Activated naive CD4-positive, alpha-beta T cell treated with anti-CD3 and anti-CD28 coated beads, Interleukin-2, amount 50 U/mL, for 24 hours (primary cell): ENCODE data around the gene ACTL8.

Source experiments
- H3K27ac Mint-ChIP-seq: one replicate; pipeline ENCODE4 v1.8.0; 2021; ENCODE audit warnings: mild to moderate bottlenecking, mixed read lengths
- H3K27me3 Mint-ChIP-seq: one replicate; pipeline ENCODE4 v1.8.0; 2021; ENCODE audit warnings: mixed read lengths
- H3K36me3 Mint-ChIP-seq: one replicate; pipeline ENCODE4 v1.8.0; 2021; ENCODE audit warnings: mixed read lengths
- H3K4me1 Mint-ChIP-seq: one replicate; pipeline ENCODE4 v1.8.0; 2021; ENCODE audit warnings: mixed read lengths
- H3K4me3 Mint-ChIP-seq: one replicate; pipeline ENCODE4 v1.8.0; 2021; ENCODE audit warnings: mild to moderate bottlenecking, mixed read lengths
- H3K9me3 Mint-ChIP-seq: one replicate; pipeline ENCODE4 v1.8.0; 2021; ENCODE audit warnings: mixed read lengths

ACTL8 gene

DNA sequence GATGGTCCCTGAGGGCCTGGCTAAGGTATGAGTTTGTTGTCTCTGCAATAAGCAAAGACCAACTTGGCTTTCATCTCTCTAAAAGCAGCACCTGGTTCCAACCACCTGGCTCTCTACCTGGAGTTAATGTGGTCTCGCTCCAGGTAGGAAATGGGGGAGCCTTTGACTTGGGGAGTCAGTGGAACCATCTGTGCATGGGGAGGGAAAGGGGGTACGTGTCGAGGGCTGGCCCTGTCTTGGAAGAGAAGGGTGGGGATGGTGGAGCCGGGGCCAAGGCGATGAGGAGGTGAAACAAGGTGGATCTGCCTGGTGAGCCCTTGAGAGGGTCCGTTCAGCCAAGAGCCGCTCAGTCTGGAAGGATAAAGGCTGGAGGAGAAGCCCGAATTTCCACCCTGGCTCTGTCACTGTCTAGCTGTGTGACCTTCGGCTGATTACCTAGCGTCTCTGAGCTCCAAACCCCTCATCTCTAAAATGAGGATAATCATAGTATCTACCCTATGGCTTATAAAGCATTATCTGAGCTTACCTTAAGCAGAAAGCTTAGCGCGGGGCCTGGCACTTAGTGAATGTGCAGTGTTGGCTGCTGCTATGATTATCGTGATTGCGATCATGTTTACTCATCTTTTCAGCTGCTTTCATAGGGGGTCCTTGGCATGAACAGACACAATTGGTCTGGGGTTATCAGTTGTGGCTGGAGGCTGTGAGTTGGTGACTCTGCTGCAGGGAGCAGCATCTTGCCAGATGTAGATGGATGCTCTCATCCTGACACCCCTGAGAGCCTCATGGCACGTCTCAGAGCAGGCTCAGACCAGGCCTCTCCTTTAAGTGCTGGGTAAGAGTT is 78.7 kb downstream of the ACTL8 start:
- Mint-ChIP-seq H3K27me3 (peaks cover 12% of the 10 kb centered on the region), H3K4me1 (no peaks in the 10 kb centered on the region), H3K27ac (no peak overlapping the region), H3K4me3 (no peak overlapping the region), H3K36me3 (no peaks in the 10 kb centered on the region), H3K9me3 (no peaks in the 10 kb centered on the region)

DNA sequence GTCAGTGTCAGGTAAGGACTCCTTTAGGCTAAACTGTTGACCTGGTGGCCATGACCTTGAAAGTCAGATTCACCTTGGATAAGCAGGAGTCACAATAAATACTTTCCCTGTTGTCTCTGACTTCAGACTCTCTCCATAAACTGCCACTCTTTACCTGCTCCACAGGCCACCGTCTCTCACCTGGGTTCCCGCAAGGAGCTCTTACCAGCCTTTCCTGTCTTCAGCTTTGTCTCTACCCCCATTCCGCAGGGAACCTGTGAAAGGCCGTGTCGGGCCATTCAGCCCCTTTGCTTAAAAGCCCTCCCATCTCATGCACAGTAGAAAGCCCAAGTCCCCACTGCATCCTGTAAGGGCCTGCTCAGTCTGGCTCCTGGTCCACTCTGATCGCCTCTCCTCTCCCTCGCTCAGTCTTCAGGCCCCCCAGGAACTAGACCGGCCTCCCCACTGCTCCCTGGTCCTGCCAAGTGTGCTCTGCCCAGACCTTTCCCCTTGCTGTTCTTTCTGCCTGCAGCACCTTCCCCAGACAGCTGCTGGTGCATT is 79.5 kb downstream of the ACTL8 start:
- no peak overlapping the region for H3K4me3 Mint-ChIP-seq
- no peaks in the 10 kb centered on the region for H3K4me1 Mint-ChIP-seq

DNA sequence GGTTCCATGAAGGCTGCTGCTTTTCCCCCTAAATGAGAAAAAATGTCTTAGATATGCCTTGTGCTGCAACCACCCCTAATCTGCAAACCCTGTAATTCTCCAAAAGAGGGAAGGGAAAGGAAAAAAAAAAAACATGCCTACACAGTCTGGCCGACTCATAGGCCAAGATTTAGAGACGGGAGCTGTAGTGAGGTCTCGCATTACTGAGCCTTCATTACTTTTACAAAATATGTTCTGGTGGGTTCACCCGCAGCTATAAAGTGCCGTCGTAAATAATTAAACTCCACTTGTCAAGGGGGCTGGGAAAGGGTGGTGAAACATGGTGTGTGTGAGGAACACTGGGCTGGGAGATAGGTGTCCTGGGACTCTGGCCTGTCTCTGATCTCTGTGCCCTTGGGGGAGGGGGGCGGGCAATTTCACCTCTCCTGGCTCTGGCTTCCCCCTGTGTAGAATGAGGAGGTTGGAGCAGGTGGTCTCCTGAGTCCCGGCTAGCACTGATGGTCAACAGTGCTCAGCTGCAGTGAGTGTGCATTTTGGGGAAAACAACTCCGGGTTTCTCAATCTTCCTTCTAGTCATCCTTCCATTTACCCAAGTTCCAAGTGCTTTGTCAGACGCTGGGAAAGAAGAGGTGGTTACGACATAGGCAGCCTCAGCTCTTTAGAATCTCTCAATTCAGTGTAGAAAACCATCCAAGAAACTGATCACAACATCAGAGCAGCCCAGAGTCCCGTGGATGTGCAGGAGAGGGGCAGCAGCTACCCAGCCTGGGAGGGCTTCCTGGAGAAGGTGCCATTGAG is 82.3 kb downstream of the ACTL8 start:
- Mint-ChIP-seq H3K4me3 (no peak overlapping the region), H3K27me3 (peaks cover 11% of the 10 kb centered on the region), H3K36me3 (no peaks in the 10 kb centered on the region), H3K9me3 (no peaks in the 10 kb centered on the region), H3K27ac (no peak overlapping the region), H3K4me1 (no peaks in the 10 kb centered on the region)

More for the DNA sequence above, 79.5 kb downstream of the ACTL8 start:
- Mint-ChIP-seq H3K9me3 (no peaks in the 10 kb centered on the region), H3K27me3 (peaks cover 12% of the 10 kb centered on the region), H3K36me3 (no peaks in the 10 kb centered on the region), H3K27ac (no peak overlapping the region)

DNA sequence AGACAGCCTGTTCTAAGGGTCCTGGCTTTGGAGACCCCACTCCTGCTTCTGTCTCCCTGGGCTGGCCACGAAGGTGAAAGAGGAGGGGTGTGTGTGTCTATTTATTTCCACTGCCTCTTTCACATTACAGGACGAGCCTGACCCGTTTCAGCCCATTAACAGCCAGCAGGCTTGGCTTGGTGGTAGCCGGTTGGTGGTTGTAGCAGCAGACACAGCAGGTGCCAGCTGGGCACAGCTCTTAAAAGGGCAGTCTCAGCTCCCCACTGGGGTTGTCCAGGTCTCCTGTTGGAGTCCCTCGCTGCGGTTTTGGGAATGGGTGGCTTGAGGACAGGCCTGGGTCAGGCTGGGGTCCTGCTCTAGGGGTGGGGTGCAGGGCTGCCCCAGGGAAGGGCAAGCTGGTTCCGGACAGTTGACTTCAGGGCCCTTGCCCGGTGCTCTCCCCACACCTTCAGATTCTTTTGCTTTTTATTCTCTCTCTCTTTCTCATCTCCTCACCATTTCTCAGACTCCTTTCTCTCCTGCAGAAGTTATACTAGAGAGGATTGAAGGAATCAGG is 84.6 kb downstream of the ACTL8 start:
- Mint-ChIP-seq H3K27me3 (peaks cover 17% of the 10 kb centered on the region), H3K27ac (no peak overlapping the region), H3K36me3 (no peaks in the 10 kb centered on the region), H3K4me3 (no peak overlapping the region), H3K4me1 (no peaks in the 10 kb centered on the region), H3K9me3 (no peaks in the 10 kb centered on the region)

DNA sequence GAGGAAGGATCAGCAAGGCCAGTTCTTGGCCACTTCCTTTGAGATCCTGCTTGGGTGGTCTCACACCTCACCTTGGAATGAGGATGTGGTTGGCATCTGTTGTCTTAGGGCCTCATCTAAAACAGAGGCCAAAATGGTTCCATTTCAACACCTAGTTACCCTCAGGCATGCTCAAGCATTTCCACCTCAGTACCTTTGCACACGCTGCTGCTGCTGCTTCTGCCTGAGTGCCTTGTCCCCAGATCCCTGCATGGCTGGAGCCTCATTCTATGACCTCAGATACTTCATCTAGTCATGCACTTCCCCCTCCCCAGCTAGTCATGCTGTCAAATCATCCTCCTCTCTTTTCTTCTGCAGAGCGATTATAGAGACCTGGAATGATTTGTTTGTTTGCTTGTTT is 86.8 kb downstream of the ACTL8 start:
- Mint-ChIP-seq H3K4me3 (no peak overlapping the region), H3K27me3 (peaks cover 9% of the 10 kb centered on the region), H3K9me3 (no peaks in the 10 kb centered on the region), H3K36me3 (no peaks in the 10 kb centered on the region), H3K4me1 (no peaks in the 10 kb centered on the region), H3K27ac (no peak overlapping the region)

DNA sequence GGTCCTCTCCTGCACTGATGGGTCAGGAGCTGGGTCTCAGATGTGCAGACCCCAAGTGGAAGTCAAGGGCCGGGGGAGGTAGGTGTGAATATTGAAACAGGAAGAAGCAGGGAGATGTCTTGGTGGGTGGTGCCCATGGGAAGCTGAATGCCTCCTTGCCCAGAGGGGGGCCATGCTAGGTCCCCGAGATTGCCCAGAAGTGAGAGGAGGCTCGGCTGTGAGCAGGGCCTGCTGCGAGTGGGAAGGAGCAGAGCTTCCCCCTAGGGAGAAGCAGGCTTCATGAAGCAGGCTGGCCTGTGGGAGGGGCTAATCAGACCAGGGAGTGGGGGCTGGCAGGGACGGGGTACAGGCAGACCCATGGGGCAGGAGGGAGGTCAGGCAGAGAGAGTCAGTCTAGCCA is 87.6 kb downstream of the ACTL8 start:
- H3K27ac Mint-ChIP-seq: no peak overlapping the region
- H3K27me3 Mint-ChIP-seq: peaks cover 9% of the 10 kb centered on the region
- no peaks in the 10 kb centered on the region for H3K36me3 Mint-ChIP-seq
- H3K4me1 Mint-ChIP-seq: no peaks in the 10 kb centered on the region
- H3K4me3 Mint-ChIP-seq: no peak overlapping the region
- no peaks in the 10 kb centered on the region for H3K9me3 Mint-ChIP-seq

DNA sequence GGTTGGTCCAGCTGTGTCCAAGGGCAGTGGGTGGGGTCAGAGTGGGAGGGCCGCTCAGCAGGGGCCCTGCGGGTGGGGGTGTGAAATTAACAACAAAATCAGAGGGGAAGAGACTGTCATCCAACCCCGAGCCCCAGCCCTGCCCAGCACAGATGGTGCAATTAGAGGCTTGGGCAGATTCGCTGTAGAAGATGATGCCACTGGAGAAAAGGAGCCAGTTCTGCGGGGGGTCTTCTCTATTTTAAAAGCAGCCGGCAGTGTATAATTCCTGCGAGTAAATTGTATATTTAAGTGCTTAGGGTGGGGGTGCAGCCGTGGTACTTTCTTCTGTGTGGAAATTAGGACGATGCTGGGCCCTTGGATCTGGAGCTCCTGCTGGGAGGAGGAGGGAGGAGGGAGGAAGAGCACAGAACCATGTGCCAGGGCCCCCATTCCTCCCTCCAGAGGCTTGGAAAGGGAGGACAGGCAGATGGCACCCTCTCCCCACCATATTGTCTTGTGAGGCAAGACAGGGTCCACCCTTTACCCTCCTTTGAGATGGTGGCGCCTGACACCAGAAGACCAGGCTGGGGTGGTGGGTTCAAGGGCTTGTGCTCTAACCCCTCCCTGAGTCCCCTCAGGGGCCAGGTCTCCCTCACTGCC is 89.2 kb downstream of the ACTL8 start:
- Mint-ChIP-seq H3K27me3 (peaks cover 9% of the 10 kb centered on the region), H3K36me3 (no peaks in the 10 kb centered on the region), H3K27ac (no peak overlapping the region), H3K4me3 (no peak overlapping the region), H3K9me3 (no peaks in the 10 kb centered on the region), H3K4me1 (no peaks in the 10 kb centered on the region)

DNA sequence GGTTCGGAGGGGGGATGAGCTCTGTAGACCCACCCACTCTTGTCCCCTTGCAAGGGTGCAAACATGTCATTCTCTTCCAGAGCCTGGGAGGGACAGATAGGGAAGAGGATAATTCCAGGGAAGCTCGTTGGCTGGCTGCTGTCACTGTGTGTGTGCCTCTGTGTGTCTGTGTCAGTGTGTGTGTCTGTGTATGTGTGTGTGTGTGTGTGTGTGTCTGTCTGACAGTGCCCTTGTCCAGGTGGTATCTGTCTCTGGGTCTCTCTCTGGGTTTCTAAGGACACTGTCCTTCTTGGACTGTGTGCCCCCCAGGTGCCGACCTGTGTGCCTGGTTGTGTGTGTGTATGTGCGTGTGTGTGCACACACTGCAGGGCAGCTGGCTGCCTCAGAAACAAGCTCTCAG is 90.5 kb downstream of the ACTL8 start:
- Mint-ChIP-seq H3K27me3 (peaks cover 10% of the 10 kb centered on the region), H3K4me1 (no peaks in the 10 kb centered on the region), H3K4me3 (no peak overlapping the region), H3K27ac (no peak overlapping the region), H3K36me3 (no peaks in the 10 kb centered on the region), H3K9me3 (no peaks in the 10 kb centered on the region)

DNA sequence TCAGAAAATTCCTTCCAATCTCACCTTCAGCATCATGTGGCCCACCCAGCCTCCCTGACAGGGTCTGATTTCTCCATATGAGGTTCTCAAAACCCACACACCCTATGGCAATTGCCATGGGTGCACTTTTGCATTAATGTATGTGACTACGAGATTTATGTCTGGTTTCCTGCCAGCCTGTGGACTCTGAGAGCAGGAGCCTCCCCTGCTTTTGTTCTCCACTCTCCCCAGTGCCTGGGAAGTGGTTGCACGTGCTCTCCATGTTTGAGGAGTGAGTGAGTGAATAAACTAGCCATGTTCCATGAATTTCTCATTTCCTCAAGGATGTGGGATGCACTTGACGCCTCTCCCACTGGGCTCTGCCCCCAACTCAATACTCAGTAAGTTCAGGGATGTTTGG is 91.2 kb downstream of the ACTL8 start:
- no peaks in the 10 kb centered on the region for H3K36me3 Mint-ChIP-seq
- no peaks in the 10 kb centered on the region for H3K9me3 Mint-ChIP-seq
- H3K27me3 Mint-ChIP-seq: peaks cover 11% of the 10 kb centered on the region

DNA sequence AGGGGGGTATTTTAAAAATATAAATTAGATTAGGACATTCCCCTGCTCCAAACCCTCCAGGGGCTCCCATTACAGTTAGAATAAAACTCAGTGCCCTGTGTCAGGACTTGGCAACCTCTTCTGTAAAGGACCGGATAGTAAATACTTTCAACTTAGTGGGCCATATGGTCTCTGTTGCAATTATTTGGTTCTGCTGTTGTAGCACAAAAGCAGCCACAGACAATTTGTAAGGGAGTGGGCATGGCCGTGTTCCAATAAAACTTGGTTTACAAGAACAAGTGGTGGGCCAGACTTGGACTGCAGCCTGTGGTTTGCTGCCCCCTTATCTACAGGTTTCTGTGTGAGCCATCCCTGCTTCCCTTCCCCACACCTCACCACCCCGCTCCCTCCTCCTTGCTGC is 92.0 kb downstream of the ACTL8 start:
- Mint-ChIP-seq H3K9me3 (no peaks in the 10 kb centered on the region), H3K27ac (no peak overlapping the region), H3K27me3 (peaks cover 12% of the 10 kb centered on the region), H3K4me1 (no peaks in the 10 kb centered on the region), H3K36me3 (no peaks in the 10 kb centered on the region), H3K4me3 (no peak overlapping the region)

More for the DNA sequence above, 91.2 kb downstream of the ACTL8 start:
- H3K4me1 Mint-ChIP-seq: no peaks in the 10 kb centered on the region
- no peak overlapping the region for H3K4me3 Mint-ChIP-seq
- H3K27ac Mint-ChIP-seq: no peak overlapping the region

DNA sequence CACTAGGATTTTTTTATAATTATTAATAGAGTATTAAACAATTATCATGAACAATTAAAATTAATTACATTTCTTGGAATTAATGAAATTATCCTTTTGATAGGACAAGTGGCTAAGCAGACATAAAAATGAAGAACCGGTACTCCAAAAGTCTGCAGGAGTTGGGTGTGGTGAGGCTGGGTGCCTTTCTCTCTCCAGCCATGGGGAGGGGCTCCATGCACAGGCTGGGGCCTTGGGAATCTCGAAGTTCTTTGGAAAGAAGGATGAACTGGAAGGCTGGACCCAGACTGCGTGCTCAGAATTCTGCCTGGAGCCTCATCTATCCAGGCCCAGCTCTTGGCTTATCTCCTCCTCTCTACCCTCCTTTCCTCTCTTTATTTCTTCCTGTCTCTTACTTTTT is 94.1 kb downstream of the ACTL8 start:
- Mint-ChIP-seq H3K9me3 (no peaks in the 10 kb centered on the region), H3K27me3 (peaks cover 5% of the 10 kb centered on the region), H3K4me3 (no peak overlapping the region), H3K36me3 (no peaks in the 10 kb centered on the region), H3K27ac (no peak overlapping the region), H3K4me1 (no peaks in the 10 kb centered on the region)

DNA sequence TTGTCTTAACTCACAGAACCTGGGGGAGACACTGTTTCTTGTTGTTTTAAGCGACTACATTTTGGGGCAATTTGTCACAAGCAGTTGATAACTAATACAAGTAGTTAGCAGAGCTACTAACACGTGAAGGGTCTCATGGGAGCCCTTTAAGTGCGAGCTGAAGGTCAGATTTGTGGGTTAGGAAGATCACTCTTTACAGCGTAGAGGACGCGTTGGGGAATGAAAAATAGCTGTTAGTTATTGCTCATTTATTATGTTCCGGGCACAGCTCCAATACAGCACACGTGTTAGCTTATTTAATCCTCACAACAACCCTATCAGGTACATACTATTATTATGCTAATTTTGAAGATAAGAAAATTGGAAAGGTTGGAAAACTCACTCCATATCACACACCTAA is 95.9 kb downstream of the ACTL8 start:
- no peaks in the 10 kb centered on the region for H3K36me3 Mint-ChIP-seq

DNA sequence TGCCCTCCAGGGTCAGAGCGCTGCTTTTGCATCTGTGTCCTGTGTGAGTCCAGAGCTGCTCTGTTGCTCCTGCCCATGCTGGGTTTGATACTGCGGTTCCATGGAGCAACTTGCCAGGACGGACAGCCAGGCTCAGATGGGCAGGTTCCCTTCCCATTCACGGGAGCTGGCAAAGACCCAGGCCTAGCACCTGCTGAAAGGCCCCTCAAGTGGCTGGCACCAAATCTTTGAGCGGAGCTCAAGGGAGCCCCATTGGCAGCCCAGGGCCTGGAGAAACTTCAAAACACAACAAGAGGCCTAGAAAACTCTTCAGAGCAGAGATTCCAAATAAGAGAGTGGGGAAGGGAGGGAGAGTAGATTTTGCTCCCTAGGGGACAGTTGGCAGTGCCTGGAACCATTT is 97.2 kb downstream of the ACTL8 start:
- Mint-ChIP-seq H3K4me3 (no peak overlapping the region), H3K27me3 (peaks cover 4% of the 10 kb centered on the region), H3K4me1 (no peaks in the 10 kb centered on the region), H3K36me3 (no peaks in the 10 kb centered on the region), H3K27ac (no peak overlapping the region), H3K9me3 (no peaks in the 10 kb centered on the region)

More for the DNA sequence above, 95.9 kb downstream of the ACTL8 start:
- no peak overlapping the region for H3K27ac Mint-ChIP-seq
- peaks cover 5% of the 10 kb centered on the region for H3K27me3 Mint-ChIP-seq
- no peaks in the 10 kb centered on the region for H3K9me3 Mint-ChIP-seq
- H3K4me1 Mint-ChIP-seq: no peaks in the 10 kb centered on the region
- H3K4me3 Mint-ChIP-seq: no peak overlapping the region

DNA sequence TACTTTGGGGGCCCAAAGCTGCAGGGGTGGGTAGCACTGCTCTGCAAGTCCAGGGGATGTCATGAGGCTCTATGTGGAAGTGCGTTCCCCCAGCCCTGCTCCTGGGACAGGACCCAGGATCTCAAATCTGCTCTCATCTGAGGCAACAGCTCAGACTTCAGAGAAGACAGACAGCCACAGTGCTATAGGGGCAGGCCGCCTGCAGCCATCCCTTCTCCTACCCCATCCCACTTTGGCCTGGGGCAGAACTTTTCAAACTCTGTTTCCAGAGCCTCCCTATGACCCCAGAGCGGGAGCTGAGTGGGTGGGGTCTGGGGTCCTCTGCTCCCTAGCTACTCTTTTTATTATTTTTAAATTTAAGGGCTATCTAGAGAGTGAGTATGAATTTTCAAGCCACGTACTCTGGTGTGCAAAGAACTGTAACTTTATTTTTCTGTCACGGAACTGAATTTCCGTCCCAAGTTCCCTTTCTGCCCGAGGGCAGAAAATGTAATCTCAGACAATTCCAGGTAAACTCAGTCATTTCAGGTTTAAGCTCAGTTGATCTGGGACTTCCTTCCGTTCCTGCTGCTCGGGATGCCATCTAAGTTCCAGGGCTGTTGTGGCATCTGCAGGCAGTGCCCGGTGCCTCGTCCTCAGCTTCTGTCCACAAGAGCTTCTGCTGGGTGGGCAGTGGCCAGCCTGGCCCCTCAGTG is 98.3 kb downstream of the ACTL8 start:
- Mint-ChIP-seq H3K27ac (no peak overlapping the region), H3K4me1 (no peaks in the 10 kb centered on the region), H3K9me3 (no peaks in the 10 kb centered on the region), H3K4me3 (no peak overlapping the region), H3K36me3 (no peaks in the 10 kb centered on the region), H3K27me3 (peaks cover 4% of the 10 kb centered on the region)

DNA sequence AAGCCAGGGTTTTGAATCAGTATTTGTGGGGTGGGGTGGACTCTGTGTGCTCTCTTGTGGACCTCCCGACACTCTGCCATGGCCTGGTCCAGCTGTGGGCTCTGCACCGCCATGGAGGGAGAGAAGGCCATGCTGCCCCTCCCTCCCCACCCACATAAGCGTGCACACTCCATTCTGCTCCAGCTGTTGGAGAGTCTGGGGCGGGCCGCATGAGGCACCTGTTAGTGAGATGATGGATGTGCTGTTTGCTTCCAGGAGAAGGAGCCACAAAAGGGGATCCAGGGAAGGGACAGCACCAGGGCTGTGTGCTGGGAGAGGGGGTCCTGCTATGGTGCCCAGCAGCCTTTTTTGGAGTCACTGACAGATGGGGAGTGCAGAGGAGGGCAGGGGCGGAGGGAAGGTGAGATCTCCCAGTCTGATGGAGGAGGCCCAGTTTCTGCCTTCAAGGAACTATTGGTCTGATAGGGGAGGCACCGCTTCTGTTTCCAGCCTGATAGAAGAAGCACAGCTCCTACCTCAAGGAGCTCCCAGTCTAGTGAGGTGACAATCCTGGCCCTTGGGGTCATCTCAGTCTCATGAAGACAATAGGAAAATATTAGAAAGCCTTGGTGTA is 101.5 kb downstream of the ACTL8 start:
- H3K9me3 Mint-ChIP-seq: no peaks in the 10 kb centered on the region
- H3K4me3 Mint-ChIP-seq: no peak overlapping the region
- H3K27ac Mint-ChIP-seq: no peak overlapping the region
- H3K4me1 Mint-ChIP-seq: no peaks in the 10 kb centered on the region
- peaks cover 3% of the 10 kb centered on the region for H3K27me3 Mint-ChIP-seq
- no peaks in the 10 kb centered on the region for H3K36me3 Mint-ChIP-seq
